A549 (cell line): ENCODE results near the gene CIAPIN1.

Experiments
- CBX8 ChIP-seq: fragments of 200-600 bp; sonication (generic); IDR thresholded peaks from 2 replicates; pipeline ENCODE4 v1.6.1; 2016
- HOXB5 ChIP-seq: fragments of 250-450 bp; sonication (Bioruptor Pico); IDR thresholded peaks from 2 replicates; pipeline ENCODE4 v1.5.0; 2020; ENCODE audit warnings: mild to moderate bottlenecking, moderate library complexity
- MAFK ChIP-seq: fragments of 450-650 bp; IDR thresholded peaks from 2 replicates; pipeline ENCODE4 v1.6.1; 2014; ENCODE audit not compliant: partially characterized antibody
- MAX ChIP-seq: IDR thresholded peaks from 2 replicates; pipeline ENCODE4 v1.6.1; 2012
- POLR2A ChIP-seq: IDR thresholded peaks from 2 replicates; pipeline ENCODE4 v1.6.1; 2012; ENCODE audit warnings: mild to moderate bottlenecking, low read length
- RFX5 ChIP-seq: fragments of 450-650 bp; IDR thresholded peaks from 2 replicates; pipeline ENCODE4 v1.7.1; 2014; ENCODE audit warnings: antibody characterized with exemption, mild to moderate bottlenecking, moderate library complexity
- TF ChIP-seq, protein P1 (sequence below): fragments of 200-600 bp; sonication (generic); IDR thresholded peaks from 2 replicates; pipeline ENCODE4 v1.6.1; 2016; ENCODE audit warnings: antibody characterized with exemption, mild to moderate bottlenecking, moderate library complexity

GRCh38 chr16:57476546-57477410, 29.6 kb upstream of the CIAPIN1 start:
- TF ChIP-seq POLR2A: no peak
- no peak for TF ChIP-seq MAX
- TF ChIP-seq RFX5: no peak
- TF ChIP-seq, protein P1, sequence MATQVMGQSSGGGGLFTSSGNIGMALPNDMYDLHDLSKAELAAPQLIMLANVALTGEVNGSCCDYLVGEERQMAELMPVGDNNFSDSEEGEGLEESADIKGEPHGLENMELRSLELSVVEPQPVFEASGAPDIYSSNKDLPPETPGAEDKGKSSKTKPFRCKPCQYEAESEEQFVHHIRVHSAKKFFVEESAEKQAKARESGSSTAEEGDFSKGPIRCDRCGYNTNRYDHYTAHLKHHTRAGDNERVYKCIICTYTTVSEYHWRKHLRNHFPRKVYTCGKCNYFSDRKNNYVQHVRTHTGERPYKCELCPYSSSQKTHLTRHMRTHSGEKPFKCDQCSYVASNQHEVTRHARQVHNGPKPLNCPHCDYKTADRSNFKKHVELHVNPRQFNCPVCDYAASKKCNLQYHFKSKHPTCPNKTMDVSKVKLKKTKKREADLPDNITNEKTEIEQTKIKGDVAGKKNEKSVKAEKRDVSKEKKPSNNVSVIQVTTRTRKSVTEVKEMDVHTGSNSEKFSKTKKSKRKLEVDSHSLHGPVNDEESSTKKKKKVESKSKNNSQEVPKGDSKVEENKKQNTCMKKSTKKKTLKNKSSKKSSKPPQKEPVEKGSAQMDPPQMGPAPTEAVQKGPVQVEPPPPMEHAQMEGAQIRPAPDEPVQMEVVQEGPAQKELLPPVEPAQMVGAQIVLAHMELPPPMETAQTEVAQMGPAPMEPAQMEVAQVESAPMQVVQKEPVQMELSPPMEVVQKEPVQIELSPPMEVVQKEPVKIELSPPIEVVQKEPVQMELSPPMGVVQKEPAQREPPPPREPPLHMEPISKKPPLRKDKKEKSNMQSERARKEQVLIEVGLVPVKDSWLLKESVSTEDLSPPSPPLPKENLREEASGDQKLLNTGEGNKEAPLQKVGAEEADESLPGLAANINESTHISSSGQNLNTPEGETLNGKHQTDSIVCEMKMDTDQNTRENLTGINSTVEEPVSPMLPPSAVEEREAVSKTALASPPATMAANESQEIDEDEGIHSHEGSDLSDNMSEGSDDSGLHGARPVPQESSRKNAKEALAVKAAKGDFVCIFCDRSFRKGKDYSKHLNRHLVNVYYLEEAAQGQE: no peak
- no peak for TF ChIP-seq HOXB5
- TF ChIP-seq CBX8: no peak
- no peak for TF ChIP-seq MAFK
